Measurements from ENCODE around the gene PROKR2.

The PROKR2 gene

DNA sequence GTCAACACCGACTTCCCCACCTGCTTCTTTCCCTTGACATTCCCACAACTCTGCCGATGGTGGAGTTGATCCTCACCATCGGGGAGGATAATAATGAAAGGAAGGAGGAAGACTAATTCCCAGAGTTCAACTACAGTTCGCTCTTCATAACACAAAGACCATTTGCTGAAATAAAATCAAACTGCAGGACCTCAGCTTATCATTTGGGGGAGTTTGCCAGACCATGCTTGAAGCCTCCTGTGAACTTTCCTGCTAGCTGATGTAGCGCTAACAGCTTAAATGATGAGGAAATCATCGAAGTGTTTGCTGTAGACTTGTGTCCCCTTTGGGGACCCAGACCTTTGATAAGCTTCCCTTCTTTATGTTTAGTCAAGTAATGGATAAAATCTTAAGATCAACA, 26.2 kb downstream of the PROKR2 start:
- 89 to 95% methylated on average over 4 to 6 of the region's 6 CpGs for WGBS, 2 experiments
- H3K4me3 ChIP-seq (ENCODE audit: insufficient read depth, low read depth, low read length): no peak overlapping the region
- H3K4me1 ChIP-seq (ENCODE audit: control insufficient read depth, insufficient read depth, low read length): no peaks in the 10 kb centered on the region
- H3K27ac ChIP-seq (ENCODE audit: insufficient read depth, low read depth, low read length, poor library complexity, severe bottlenecking): no peak overlapping the region
- no peaks in the 10 kb centered on the region for H3K9me3 ChIP-seq (ENCODE audit: control insufficient read depth, low read length)
- H3K27me3 ChIP-seq (ENCODE audit: control insufficient read depth, insufficient read depth, low read length, poor library complexity, severe bottlenecking): no peaks in the 10 kb centered on the region
- H3K36me3 ChIP-seq (ENCODE audit: control insufficient read depth, insufficient read depth, low read length): no peaks in the 10 kb centered on the region

DNA sequence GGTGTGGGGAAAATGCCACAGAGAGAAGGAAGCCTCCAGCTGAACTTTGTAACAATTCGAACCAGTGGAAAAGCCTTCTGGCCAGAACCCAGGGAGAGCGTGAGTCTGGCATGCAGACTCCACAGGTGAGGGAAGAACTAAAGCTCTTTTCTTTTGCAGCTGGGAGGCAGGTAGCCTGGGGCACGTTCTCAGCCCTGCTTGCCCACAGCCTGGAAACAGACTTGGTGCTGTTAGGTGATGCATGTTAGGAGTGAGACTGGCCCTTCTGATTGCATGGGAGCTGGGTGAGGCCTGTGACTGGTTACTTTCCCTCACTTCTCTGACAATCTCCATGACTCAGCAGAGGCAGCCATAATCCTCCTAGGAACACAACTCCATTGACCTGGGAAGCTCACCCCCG, 34.2 kb downstream of the PROKR2 start:
- Histone ChIP-seq H3K27me3 (ENCODE audit: control insufficient read depth, insufficient read depth, low read length, poor library complexity, severe bottlenecking) (no peaks in the 10 kb centered on the region), H3K9me3 (ENCODE audit: control insufficient read depth, low read length) (no peaks in the 10 kb centered on the region), H3K27ac (ENCODE audit: insufficient read depth, low read depth, low read length, poor library complexity, severe bottlenecking) (no peak overlapping the region), H3K4me1 (ENCODE audit: control insufficient read depth, insufficient read depth, low read length) (no peaks in the 10 kb centered on the region), H3K36me3 (ENCODE audit: control insufficient read depth, insufficient read depth, low read length) (no peaks in the 10 kb centered on the region), H3K4me3 (ENCODE audit: insufficient read depth, low read depth, low read length) (no peak overlapping the region)
- 89 to 93% methylated on average over 4 of the region's 4 CpGs for WGBS, 2 experiments

DNA sequence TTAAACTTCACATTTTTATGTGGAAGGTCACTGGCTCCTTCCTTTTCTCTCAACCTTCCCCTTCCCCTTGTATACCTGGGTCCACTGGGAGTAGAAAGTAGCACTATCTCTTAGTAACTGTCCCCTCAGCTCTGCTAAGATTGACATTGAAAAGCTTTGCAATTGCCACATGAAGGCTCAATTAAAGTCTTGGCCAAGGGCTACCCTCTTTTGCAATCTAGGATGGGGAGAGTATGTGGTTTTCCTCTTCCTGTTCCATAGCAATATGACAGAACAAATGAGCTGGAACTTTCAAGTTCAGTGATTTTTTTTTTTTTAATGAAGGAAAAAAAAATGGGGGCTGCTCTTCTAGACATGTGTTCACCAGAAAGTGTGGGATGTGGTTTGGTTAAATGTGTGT, 37.1 kb downstream of the PROKR2 start:
- Histone ChIP-seq H3K27me3 (ENCODE audit: control insufficient read depth, insufficient read depth, low read length, poor library complexity, severe bottlenecking) (no peaks in the 10 kb centered on the region), H3K36me3 (ENCODE audit: control insufficient read depth, insufficient read depth, low read length) (no peaks in the 10 kb centered on the region), H3K4me1 (ENCODE audit: control insufficient read depth, insufficient read depth, low read length) (no peaks in the 10 kb centered on the region), H3K27ac (ENCODE audit: insufficient read depth, low read depth, low read length, poor library complexity, severe bottlenecking) (no peak overlapping the region), H3K4me3 (ENCODE audit: insufficient read depth, low read depth, low read length) (no peak overlapping the region), H3K9me3 (ENCODE audit: control insufficient read depth, low read length) (no peaks in the 10 kb centered on the region)

DNA sequence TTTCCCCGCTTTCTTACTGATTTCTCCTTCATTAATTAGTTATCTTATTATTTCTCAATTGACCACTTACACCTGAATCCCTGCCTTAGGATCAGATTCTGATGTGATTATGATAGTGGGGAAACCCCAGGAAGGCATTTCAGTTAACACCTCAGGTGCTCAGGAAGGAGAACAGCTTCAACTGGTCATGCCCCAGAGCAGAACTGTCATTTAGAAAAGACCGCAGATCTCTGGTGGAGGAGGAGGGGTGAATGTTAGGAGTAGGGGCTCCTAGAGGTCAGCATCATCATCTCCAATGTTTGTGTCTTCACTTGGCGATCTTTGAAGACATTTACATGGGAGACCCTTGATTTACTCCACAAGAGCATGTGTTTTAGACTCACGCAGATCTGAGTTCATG, 44.5 kb downstream of the PROKR2 start:
- 88 to 94% methylated on average over 3 to 4 of the region's 4 CpGs for WGBS, 2 experiments

DNA sequence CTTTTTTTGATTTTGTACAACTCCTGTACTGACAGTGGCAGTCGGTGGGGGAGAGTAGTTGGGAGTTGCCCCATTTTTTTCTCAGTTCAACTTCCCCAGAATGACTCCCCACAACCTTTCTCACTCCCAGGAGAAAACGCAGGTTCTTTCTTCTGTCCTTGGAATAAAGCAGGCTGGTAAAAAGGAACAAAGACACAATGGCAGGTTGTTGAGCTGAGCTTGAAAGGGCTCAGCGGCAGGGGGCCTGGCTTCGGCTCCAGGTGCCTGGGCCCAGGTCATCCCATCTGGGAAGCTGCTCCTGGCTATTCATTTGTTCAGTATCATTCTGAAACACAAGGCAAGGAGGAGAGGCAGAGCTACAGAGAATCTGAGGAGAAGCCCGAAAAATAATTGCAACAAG, 46.2 kb downstream of the PROKR2 start:
- 36 to 40% methylated on average over 5 of the region's 5 CpGs for WGBS, 2 experiments
- Histone ChIP-seq H3K9me3 (ENCODE audit: control insufficient read depth, low read length) (no peaks in the 10 kb centered on the region), H3K27ac (ENCODE audit: insufficient read depth, low read depth, low read length, poor library complexity, severe bottlenecking) (no peak overlapping the region), H3K4me3 (ENCODE audit: insufficient read depth, low read depth, low read length) (no peak overlapping the region), H3K4me1 (ENCODE audit: control insufficient read depth, insufficient read depth, low read length) (no peaks in the 10 kb centered on the region), H3K27me3 (ENCODE audit: control insufficient read depth, insufficient read depth, low read length, poor library complexity, severe bottlenecking) (no peaks in the 10 kb centered on the region), H3K36me3 (ENCODE audit: control insufficient read depth, insufficient read depth, low read length) (no peaks in the 10 kb centered on the region)

More for the DNA sequence above, 44.5 kb downstream of the PROKR2 start:
- Histone ChIP-seq H3K27ac (ENCODE audit: insufficient read depth, low read depth, low read length, poor library complexity, severe bottlenecking) (no peak overlapping the region), H3K27me3 (ENCODE audit: control insufficient read depth, insufficient read depth, low read length, poor library complexity, severe bottlenecking) (no peaks in the 10 kb centered on the region), H3K9me3 (ENCODE audit: control insufficient read depth, low read length) (no peaks in the 10 kb centered on the region), H3K36me3 (ENCODE audit: control insufficient read depth, insufficient read depth, low read length) (no peaks in the 10 kb centered on the region), H3K4me3 (ENCODE audit: insufficient read depth, low read depth, low read length) (no peak overlapping the region), H3K4me1 (ENCODE audit: control insufficient read depth, insufficient read depth, low read length) (no peaks in the 10 kb centered on the region)

DNA sequence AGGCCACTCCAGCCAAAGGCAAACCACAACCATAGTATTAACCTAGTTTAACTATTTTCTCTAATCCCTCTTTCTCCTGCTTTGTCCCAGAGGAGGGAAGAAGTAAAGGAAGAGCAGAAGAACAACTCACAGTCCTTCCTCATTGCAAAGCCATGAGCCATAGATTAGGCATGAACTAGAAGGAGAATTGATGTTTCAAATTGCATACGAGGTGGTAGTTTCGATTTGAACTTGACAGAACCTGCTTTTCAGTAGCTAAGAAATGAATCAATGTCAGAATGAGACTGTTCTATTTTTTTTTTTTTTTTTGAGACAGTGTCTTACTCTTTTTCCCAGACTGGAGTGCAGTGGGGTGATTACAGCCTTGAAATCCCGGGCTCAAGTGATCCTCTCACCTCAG, 48.3 kb downstream of the PROKR2 start:
- WGBS, 2 experiments: 94% methylated on average over 3 of the region's 3 CpGs
- no peaks in the 10 kb centered on the region for H3K36me3 ChIP-seq (ENCODE audit: control insufficient read depth, insufficient read depth, low read length)
- no peak overlapping the region for H3K4me3 ChIP-seq (ENCODE audit: insufficient read depth, low read depth, low read length)
- H3K4me1 ChIP-seq (ENCODE audit: control insufficient read depth, insufficient read depth, low read length): no peaks in the 10 kb centered on the region
- no peak overlapping the region for H3K27ac ChIP-seq (ENCODE audit: insufficient read depth, low read depth, low read length, poor library complexity, severe bottlenecking)
- H3K9me3 ChIP-seq (ENCODE audit: control insufficient read depth, low read length): no peaks in the 10 kb centered on the region
- no peaks in the 10 kb centered on the region for H3K27me3 ChIP-seq (ENCODE audit: control insufficient read depth, insufficient read depth, low read length, poor library complexity, severe bottlenecking)

DNA sequence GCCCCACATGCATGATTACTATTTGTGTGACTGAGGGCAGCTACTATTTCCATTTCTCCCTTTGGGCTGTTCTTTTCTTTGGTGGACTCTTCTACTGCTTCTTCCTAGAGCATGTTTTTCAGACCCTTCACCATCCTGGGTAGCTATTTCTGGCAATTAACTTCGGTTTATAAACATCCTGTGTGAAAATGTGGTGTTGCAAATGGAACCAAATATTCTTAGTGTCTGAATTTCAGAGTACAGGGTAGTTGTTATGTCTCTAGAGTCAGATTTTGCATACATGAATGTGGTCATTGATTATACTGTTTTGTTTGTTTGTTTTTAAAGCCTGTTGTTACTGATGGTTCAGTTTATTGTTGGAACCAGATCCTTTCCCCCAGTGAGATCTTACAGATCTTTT, 49.7 kb downstream of the PROKR2 start:
- Histone ChIP-seq H3K27ac (ENCODE audit: insufficient read depth, low read depth, low read length, poor library complexity, severe bottlenecking) (no peak overlapping the region), H3K36me3 (ENCODE audit: control insufficient read depth, insufficient read depth, low read length) (no peaks in the 10 kb centered on the region), H3K27me3 (ENCODE audit: control insufficient read depth, insufficient read depth, low read length, poor library complexity, severe bottlenecking) (no peaks in the 10 kb centered on the region), H3K9me3 (ENCODE audit: control insufficient read depth, low read length) (no peaks in the 10 kb centered on the region), H3K4me3 (ENCODE audit: insufficient read depth, low read depth, low read length) (no peak overlapping the region), H3K4me1 (ENCODE audit: control insufficient read depth, insufficient read depth, low read length) (no peaks in the 10 kb centered on the region)
- whole genome bisulfite sequencing, 2 experiments: 83 to 86% methylated on average over 1 of the region's 1 CpG
